H9 (cell line): ENCODE data around the gene COL8A1. TPM values are rescaled to one million over a fixed set of nuclear protein-coding genes. Genes with fewer than 3 reads are reported as not detected.

Experiments used
- DNase-seq: peaks from one replicate; pipeline ENCODE4 v3.0.0-alpha.2; 2017
- H2AFZ ChIP-seq: one replicate; pipeline ENCODE4 v1.6.1; 2013; ENCODE audit warnings: mild to moderate bottlenecking, low read length, control low read depth, moderate library complexity
- H2AK5ac ChIP-seq: 2 replicates; pipeline ENCODE4 v1.6.1; 2013; ENCODE audit warnings: low read length, control low read depth, mixed read lengths; ENCODE audit not compliant: insufficient read length
- H2BK120ac ChIP-seq: one replicate; pipeline ENCODE4 v1.6.1; 2013; ENCODE audit warnings: low read depth, mild to moderate bottlenecking, low read length, control low read depth, inconsistent platforms; ENCODE audit not compliant: poor library complexity, severe bottlenecking
- H2BK12ac ChIP-seq: 2 replicates; pipeline ENCODE4 v1.6.1; 2013; ENCODE audit warnings: low read length, control low read depth, mixed read lengths, low read depth; ENCODE audit not compliant: insufficient read length
- H2BK15ac ChIP-seq: 2 replicates; pipeline ENCODE4 v1.6.1; 2013; ENCODE audit warnings: low read depth, low read length, control low read depth
- H2BK20ac ChIP-seq: one replicate; pipeline ENCODE4 v1.6.1; 2013; ENCODE audit warnings: low read depth, mild to moderate bottlenecking, low read length, control low read depth, inconsistent platforms; ENCODE audit not compliant: poor library complexity, severe bottlenecking
- H2BK5ac ChIP-seq: 2 replicates; pipeline ENCODE4 v1.6.1; 2013; ENCODE audit warnings: low read length, control low read depth, mixed read lengths; ENCODE audit not compliant: insufficient read length
- H3K14ac ChIP-seq: 2 replicates; pipeline ENCODE4 v1.6.1; 2013; ENCODE audit warnings: low read length, control low read depth; ENCODE audit not compliant: insufficient read depth
- H3K18ac ChIP-seq: 2 replicates; pipeline ENCODE4 v1.6.1; 2013; ENCODE audit warnings: low read depth, mild to moderate bottlenecking, mixed read lengths, low read length, control low read depth; ENCODE audit not compliant: insufficient read length
- H3K23ac ChIP-seq: 2 replicates; pipeline ENCODE4 v1.6.1; 2013; ENCODE audit warnings: low read length, control low read depth, mixed read lengths, low read depth; ENCODE audit not compliant: insufficient read length
- H3K23me2 ChIP-seq: 2 replicates; pipeline ENCODE4 v1.6.1; 2013; ENCODE audit warnings: low read depth, mild to moderate bottlenecking, mixed read lengths, low read length, control low read depth; ENCODE audit not compliant: insufficient read length, poor library complexity, severe bottlenecking
- H3K27ac ChIP-seq: 2 replicates; pipeline ENCODE4 v1.5.1; 2013; ENCODE audit warnings: low read length, control low read depth, mixed read lengths, low read depth; ENCODE audit not compliant: insufficient read length
- H3K27me3 ChIP-seq: 2 replicates; pipeline ENCODE4 v1.6.1; 2013; ENCODE audit warnings: low read length, control low read depth, inconsistent platforms; ENCODE audit not compliant: insufficient read depth
- H3K4ac ChIP-seq: 2 replicates; pipeline ENCODE4 v1.6.1; 2013; ENCODE audit warnings: low read depth, mild to moderate bottlenecking, control low read depth, inconsistent platforms, low read length, moderate library complexity
- H3K4me1 ChIP-seq: 2 replicates; pipeline ENCODE4 v1.6.1; 2013; ENCODE audit warnings: low read length, control low read depth, inconsistent platforms; ENCODE audit not compliant: insufficient read depth
- H3K4me2 ChIP-seq: 2 replicates; pipeline ENCODE4 v1.6.1; 2013; ENCODE audit warnings: low read length, control low read depth, mixed read lengths; ENCODE audit not compliant: insufficient read length, insufficient read depth
- H3K56ac ChIP-seq: 2 replicates; pipeline ENCODE4 v1.6.1; 2013; ENCODE audit warnings: low read depth, mild to moderate bottlenecking, mixed read lengths, low read length, control low read depth; ENCODE audit not compliant: insufficient read length
- H3K79me1 ChIP-seq: 2 replicates; pipeline ENCODE4 v1.6.1; 2013; ENCODE audit warnings: low read depth, mild to moderate bottlenecking, moderate library complexity, low read length, control low read depth, inconsistent platforms; ENCODE audit not compliant: insufficient read depth, poor library complexity, severe bottlenecking
- H3K79me2 ChIP-seq: 2 replicates; pipeline ENCODE4 v1.6.1; 2013; ENCODE audit warnings: low read length, control low read depth, inconsistent platforms; ENCODE audit not compliant: insufficient read depth
- H3K9ac ChIP-seq: 2 replicates; pipeline ENCODE4 v1.6.1; 2013; ENCODE audit warnings: low read length, control low read depth, mixed read lengths; ENCODE audit not compliant: insufficient read length; ENCODE audit errors: extremely low read depth
- H3K9me3 ChIP-seq: one replicate; pipeline ENCODE4 v1.6.1; 2013; ENCODE audit warnings: low read depth, low read length, inconsistent platforms; ENCODE audit not compliant: control insufficient read depth
- H3T11ph ChIP-seq: one replicate; pipeline ENCODE4 v1.6.1; 2013; ENCODE audit warnings: mild to moderate bottlenecking, low read length, control low read depth, inconsistent platforms
- H4K20me1 ChIP-seq: one replicate; pipeline ENCODE4 v1.6.1; 2013; ENCODE audit not compliant: control insufficient read depth, insufficient read length, insufficient read depth
- H4K5ac ChIP-seq: 2 replicates; pipeline ENCODE4 v1.6.1; 2013; ENCODE audit warnings: low read depth, mild to moderate bottlenecking, mixed read lengths, low read length, control low read depth; ENCODE audit not compliant: insufficient read length
- H4K8ac ChIP-seq: replicated peaks from 2 replicates; pipeline ENCODE4 v1.6.1; 2013; ENCODE audit warnings: low read length, control low read depth, mixed read lengths, low read depth; ENCODE audit not compliant: insufficient read length
- H4K91ac ChIP-seq: 2 replicates; pipeline ENCODE4 v1.6.1; 2013; ENCODE audit warnings: low read depth, mild to moderate bottlenecking, moderate library complexity, mixed read lengths, low read length, control low read depth; ENCODE audit not compliant: insufficient read length
- H3K27ac Mint-ChIP-seq, 3 experiments: 2 replicates in 2 of 3; 3 replicates in 1 of 3; pipeline ENCODE4 v1.8.0; 2020 to 2021; ENCODE audit warnings: mixed read lengths in 3 of 3, mild to moderate bottlenecking in 1 of 3, moderate library complexity in 1 of 3
- H3K27me3 Mint-ChIP-seq: 2 replicates; pipeline ENCODE4 v1.8.0; 2021; ENCODE audit warnings: low read depth, mild to moderate bottlenecking, moderate library complexity, mixed read lengths
- H3K36me3 Mint-ChIP-seq, 3 experiments: 2 replicates in 2 of 3; 3 replicates in 1 of 3; pipeline ENCODE4 v1.8.0; 2020 to 2021; ENCODE audit warnings: low read depth in 3 of 3, mixed read lengths in 3 of 3; ENCODE audit not compliant: insufficient read depth in 1 of 3
- H3K4me1 Mint-ChIP-seq, 2 experiments: 2 replicates each; pipeline ENCODE4 v1.8.0; 2020; ENCODE audit warnings: mixed read lengths in 2 of 2
- H3K4me3 Mint-ChIP-seq, 2 experiments: 2 replicates in 1 of 2; 3 replicates in 1 of 2; pipeline ENCODE4 v1.8.0; 2020 to 2021; ENCODE audit warnings: mild to moderate bottlenecking in 2 of 2, mixed read lengths in 2 of 2, moderate library complexity in 1 of 2
- H3K9me3 Mint-ChIP-seq, 2 experiments: 2 replicates in 1 of 2; 3 replicates in 1 of 2; pipeline ENCODE4 v1.8.0; 2020; ENCODE audit warnings: mild to moderate bottlenecking in 2 of 2, mixed read lengths in 2 of 2, moderate library complexity in 1 of 2
- CTCF ChIP-seq: fragments of 200-600 bp; sonication (generic); conservative IDR thresholded peaks from 3 replicates; pipeline ENCODE4 v1.8.0; 2021; ENCODE audit warnings: antibody characterized with exemption, mild to moderate bottlenecking
- WGBS: extraction: QIAGEN DNeasy Blood & Tissue Kit; methylation state at CpG from one replicate; pipeline ENCODE4 v1.1.7; 2013; ENCODE audit warnings: missing lambda C conversion rate, low lambda C conversion rate, mixed read lengths; ENCODE audit not compliant: insufficient read length; ENCODE audit errors: extremely low coverage; 5-methylcytosine and 5-hydroxymethylcytosine counted together
- total RNA-seq: library from RNA; stranded (reverse); gene quantifications from 2 replicates; pipeline ENCODE4 v1.2.1, GENCODE V29; 2021

COL8A1 gene
- total RNA-seq, 1 experiment from 2014 or later, result 0.17 TPM

DNA sequence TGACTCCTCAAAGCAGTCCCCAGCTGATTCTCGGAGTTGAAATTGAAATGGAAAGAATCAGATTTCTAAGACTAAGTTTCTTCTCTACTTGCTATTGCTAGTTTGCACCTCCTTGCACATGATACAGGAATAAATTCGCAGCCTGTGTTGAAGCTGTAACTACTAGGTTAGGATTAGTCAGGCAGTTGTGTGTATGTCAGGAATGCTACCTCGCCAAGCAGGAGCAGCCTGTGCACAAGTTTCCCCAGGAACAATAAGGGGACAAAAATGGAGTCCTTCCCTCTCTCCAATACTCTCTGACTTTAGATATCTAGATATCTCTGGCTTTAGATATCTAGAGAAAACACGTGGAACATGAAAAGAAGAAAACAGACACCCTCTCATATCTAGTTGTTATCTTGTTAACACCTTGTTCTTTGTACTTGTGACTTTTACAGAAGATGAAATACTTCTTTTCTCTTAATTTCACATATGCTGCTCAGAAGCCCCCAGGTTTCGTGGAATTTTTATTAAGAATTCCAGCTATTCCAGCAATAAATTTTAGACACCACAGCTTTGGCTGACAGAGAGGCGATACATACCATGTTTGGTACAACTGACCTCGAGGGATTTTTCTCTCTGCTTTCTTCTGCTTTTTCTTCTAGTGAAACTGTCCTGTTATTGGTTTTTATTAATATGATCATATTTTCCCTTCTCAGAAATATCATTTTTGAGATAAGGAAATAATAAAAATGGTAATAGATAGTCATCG is 123.2 kb downstream of the COL8A1 start:
- H3K9ac ChIP-seq, result no peak overlapping the region
- no peak overlapping the region for H2BK5ac ChIP-seq
- H2BK12ac ChIP-seq, result no peak overlapping the region
- no peak overlapping the region for H3K27ac ChIP-seq
- no peak overlapping the region for H4K8ac ChIP-seq
- no peak overlapping the region for H3K18ac ChIP-seq
- no peaks in the 10 kb centered on the region for H3K9me3 ChIP-seq
- H3K56ac ChIP-seq, result no peak overlapping the region
- no peak overlapping the region for H3T11ph ChIP-seq
- DNase-seq, result no peak
- WGBS, result no CpG with 5 or more reads among the region's 8 CpGs
- H2BK120ac ChIP-seq, result no peak overlapping the region
- H3K4me1 Mint-ChIP-seq, result peaks cover 6 to 10% of the 10 kb centered on the region in 2 experiments
- H3K36me3 Mint-ChIP-seq, result no peaks in the 10 kb centered on the region
- no peak overlapping the region for H3K27ac Mint-ChIP-seq
- H3K9me3 Mint-ChIP-seq, result no peaks in the 10 kb centered on the region
- H2BK15ac ChIP-seq, result no peak overlapping the region
- no peak overlapping the region for H3K4ac ChIP-seq
- no peak overlapping the region for H3K4me3 Mint-ChIP-seq
- H2AK5ac ChIP-seq, result no peak overlapping the region
- no peak overlapping the region for H2AFZ ChIP-seq
- no peaks in the 10 kb centered on the region for H3K79me2 ChIP-seq
- no peaks in the 10 kb centered on the region for H3K23me2 ChIP-seq
- no peak overlapping the region for H3K4me2 ChIP-seq
- H4K91ac ChIP-seq, result no peak overlapping the region
- no peak for TF ChIP-seq CTCF
- no peaks in the 10 kb centered on the region for H3K4me1 ChIP-seq
- no peaks in the 10 kb centered on the region for H3K27me3 Mint-ChIP-seq
- H2BK20ac ChIP-seq, result no peak overlapping the region
- H4K20me1 ChIP-seq, result no peaks in the 10 kb centered on the region
- H3K27me3 ChIP-seq, result no peaks in the 10 kb centered on the region
- H3K79me1 ChIP-seq, result no peaks in the 10 kb centered on the region
- no peak overlapping the region for H3K23ac ChIP-seq
- H3K14ac ChIP-seq, result no peak overlapping the region
- no peak overlapping the region for H4K5ac ChIP-seq
